Suppressor macrophage treated with lipopolysaccharide for 1 hour (primary cell): ENCODE results near the gene LRRC4C.

ENCODE experiments used
- DNase-seq, 3 donors: peaks; one replicate each; pipeline ENCODE4 v3.0.0-alpha.2; 2020 to 2022

Gene LRRC4C

DNA sequence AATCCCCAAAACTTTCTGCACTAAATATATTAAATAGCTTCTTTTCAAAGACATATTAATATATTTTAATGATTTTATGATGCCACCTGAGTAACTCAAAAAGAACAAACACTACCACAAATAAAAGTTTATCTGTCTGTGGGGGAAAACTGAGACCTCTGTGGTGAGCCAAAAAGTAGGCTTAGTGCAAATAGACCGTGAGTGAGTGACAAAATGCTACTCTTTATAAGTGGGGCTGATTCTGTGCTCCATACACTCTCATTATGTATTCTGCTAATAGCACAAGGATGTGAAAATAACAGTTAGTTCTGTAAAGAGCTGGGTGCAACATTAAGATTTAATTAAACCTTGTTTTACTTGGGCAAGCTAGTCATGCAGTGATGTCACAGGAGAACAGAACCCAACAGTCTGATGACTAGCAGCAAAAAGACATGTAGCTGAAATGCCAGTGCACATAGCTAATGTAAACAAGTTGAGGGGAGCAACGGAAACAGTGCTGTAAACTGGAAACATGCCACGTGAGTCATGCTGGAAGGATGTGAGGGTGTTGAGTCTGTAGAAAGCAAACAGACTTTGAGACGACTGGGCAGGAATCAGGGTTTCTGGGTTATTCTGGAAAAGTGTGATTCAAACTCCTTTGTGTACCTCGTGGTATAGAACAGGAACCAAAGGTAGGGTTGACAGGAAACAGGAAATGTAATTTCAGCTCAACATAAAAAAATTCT lies 1130.4 kb downstream of the LRRC4C start:
- no peak for DNase-seq

DNA sequence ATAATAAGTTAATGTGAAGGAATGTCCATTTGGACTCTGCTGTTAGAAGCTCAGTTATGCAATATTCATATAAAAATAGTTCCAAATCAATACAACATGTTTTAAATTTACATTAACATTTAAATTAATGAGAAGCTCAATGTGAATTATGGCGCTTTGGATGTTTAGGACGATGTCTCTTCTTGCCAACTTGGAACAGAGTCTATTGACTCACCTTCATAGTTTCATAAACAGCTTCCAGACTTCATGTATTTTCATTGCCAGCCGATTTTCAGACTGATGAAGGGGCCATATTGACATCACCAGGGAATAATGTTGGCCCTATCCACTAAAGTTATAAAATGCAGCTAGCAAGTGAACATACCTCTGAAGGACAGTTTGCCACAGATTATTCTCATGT lies 1136.2 kb downstream of the LRRC4C start:
- no peak for DNase-seq

DNA sequence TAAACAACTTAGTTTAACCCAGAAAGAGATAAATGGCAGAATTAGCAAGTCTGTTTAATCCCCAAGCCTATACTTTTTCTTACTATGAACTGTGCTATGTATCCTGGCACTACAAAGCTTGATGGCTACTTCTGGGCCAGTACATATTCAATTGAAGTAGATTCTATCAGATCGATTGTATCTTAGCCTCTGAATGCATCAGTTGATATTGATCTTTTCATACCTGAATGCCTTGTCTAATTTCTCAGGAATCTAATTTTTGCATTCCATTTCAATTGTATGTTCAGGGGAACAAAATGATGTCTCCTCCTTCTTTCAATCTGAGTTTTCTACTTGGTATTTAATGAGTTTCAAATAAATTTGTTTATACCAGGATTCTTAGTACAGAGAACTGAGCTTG lies 1137.9 kb downstream of the LRRC4C start:
- DNase-seq = no peak

DNA sequence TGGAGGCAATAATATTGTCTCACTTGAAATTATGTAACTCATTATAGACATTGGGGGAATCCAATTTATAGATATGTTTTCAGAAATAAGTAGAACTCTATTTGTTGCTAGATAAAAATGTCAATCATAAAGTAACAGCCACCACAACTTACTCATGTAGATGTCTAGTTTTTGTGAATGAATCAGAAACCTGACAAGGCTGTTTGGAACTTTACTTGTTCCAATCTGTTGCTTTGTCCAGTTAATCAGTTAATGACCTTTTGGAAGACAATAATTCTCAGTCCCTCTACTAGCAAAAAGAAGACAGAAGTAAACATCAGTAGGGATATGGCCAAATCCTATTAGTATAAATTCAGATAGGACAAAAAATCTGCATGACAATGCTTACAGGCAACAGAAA lies 1143.3 kb downstream of the LRRC4C start:
- no peak for DNase-seq

DNA sequence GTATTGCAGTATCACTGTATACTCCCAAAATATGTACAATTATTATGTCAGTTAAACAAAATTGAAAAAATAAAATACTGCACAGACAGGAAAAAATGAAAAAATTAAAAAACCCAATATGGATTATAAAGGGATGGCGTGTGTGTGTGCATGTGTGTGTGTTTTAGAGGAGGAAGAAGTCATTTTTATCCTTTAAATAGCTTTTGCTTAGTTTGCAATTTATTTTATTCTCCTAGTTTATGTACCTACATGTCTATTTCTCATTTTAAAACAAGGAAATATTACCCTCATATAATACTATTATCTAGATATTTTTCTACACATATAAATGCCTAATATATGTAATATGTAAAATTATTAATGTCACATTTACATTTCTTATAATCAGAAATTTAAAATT lies 1144.3 kb downstream of the LRRC4C start:
- DNase-seq = no peak

DNA sequence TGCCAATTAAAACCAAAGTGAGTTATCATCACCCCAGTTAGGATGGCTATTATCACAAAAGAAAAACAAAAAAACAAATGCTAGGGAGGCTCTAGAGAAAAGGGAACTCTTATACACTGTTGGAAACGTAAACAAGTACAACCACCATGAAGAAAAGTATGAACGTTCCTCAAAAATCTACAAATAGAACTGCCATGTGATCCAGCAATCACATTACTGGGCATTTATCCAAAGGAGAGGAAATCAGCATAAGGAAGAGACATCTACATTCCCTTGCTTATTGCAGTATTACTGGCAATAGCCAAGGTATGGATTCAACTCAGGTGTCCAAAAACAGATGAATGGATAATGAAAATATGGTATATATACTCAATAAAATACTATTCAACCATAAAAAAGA lies 1145.1 kb downstream of the LRRC4C start:
- no peak for DNase-seq

DNA sequence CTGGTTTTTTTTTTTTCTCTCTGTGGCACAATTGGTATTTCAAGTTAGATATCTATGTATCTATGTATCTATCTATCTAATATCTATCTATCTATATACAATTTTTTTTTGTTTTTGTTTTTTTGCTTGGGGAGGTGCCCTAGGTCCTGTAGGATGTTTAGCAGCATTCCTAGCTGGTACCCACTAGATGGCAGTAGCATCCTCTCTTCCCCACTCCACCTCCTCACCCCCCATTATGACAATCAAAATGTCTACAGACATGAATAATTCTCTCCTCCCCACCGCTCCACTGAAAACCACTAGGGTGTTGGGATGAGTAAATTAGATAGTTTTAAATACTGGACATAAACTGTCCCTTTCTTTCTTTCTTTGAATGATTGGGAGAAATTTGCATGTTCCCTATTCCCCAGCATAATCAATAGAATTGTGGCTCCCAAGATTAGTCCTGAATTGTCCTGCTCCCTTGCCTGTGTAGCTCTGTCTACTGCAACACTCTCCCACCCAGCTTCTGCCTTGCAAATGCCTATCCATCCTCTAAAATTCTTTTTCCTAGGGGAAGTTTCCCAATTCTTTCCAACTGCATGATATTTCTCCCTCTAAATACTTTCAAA lies 1152.4 kb downstream of the LRRC4C start:
- peak in 2 of 3 donors; percentile 37 for DNase-seq

DNA sequence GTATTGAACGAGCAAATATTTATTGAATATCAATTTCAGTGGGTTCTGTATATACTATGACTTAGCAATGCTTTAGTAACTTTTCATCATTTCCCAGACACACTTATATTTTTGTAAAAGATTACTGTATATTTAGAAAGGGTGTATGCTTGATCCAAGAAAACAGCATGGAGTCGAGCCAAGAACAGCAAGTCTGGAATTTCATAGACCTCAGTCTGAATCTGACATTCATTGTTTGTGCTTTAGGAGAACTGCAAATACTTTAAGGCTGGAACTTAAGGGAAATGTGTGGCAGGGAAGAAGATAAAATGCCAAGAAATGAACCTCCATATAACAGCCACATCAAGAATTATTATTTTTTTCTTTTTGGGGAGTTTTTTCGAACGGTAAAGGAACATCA lies 1156.8 kb downstream of the LRRC4C start:
- DNase-seq = no peak

DNA sequence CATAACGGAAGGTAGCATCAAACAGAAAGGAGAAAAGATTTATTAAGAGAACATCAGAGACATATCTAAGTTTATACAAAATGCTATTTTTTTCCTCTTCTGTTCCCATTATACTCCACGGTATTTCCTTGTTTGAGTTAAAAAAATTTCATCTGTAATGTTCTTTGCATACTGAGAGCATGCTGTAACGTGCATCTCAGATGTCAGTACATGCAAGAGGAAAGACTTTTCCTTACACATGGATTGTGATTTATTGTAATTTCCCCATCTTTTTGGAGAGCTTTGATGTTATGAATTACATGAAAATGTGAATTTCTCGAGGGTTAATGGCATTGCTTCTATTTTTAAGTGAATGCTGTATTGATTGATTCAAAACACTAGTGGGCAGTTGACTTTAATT lies 1164.0 kb downstream of the LRRC4C start:
- DNase-seq = no peak

DNA sequence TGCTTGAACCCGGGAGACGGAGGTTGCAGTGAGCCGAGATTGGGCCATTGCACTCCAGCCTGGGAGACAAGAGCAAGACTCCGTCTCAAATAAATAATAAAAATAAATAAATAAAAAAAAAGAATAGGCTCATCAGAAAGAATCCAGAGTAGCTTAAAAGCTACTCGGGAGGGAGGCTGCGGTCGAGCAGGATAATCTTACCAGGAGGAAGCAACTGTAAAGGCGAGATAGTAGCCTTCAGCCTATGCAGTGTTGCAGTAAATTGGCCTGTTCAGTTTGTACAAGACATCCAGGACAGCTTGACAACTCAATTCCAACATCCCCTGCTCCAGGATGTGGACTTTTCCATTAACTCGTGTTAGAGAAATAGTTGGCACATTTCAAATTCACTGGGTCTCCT lies 1164.7 kb downstream of the LRRC4C start:
- DNase-seq = no peak

DNA sequence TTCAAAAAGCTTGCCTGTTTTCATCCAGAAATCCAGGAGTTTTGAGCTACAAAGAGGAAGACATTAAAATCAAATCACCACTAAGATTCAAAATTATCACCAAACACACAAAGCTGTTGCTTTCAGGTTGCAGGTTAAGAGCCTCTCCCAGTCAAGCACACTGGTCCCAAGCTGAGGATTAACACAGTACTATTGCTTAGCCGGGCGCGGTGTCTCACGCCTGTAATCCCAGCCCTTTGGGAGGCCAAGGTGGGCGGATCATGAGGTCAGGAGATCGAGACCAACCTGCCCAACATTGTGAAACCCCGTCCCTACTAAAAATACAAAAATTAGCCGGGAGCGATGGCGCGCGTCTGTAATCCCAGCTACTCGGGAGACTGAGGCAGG lies 1165.1 kb downstream of the LRRC4C start:
- no peak for DNase-seq

DNA sequence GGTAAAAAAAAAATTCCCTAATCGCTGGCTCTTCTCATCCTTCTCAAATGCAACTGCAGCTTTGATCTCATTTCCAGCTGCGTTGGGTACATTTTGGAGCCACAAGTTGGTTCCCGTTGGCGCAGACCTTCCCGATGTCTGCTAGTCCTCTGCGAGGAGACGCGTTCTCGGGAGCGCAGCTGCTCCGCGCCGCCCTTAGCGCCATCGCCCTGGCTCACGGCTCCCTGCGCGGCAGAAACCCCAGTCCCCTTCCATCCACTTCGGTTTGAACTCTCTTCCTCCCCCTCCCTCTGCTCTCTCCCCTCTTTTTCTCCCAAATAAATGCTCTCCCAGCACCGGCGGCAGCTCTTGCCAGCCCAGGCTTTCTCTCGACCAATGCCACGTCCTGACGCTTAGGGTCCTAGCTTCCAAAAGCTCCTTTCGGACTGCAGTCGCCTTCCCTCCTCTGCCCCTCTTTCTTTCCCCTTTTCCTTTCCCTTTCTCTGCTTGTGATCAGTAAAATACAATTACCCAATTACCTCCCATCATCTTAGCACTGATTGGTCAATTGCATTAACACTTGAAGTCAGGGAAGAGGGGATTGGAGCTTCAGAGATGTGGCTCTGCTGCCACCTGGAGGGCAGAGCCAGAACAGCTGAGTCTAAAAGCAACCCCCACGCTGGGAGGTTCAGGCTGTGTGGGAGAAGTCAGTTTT lies 1165.7 kb downstream of the LRRC4C start:
- DNase-seq = peak; percentile 75 to 79 (median 76)

DNA sequence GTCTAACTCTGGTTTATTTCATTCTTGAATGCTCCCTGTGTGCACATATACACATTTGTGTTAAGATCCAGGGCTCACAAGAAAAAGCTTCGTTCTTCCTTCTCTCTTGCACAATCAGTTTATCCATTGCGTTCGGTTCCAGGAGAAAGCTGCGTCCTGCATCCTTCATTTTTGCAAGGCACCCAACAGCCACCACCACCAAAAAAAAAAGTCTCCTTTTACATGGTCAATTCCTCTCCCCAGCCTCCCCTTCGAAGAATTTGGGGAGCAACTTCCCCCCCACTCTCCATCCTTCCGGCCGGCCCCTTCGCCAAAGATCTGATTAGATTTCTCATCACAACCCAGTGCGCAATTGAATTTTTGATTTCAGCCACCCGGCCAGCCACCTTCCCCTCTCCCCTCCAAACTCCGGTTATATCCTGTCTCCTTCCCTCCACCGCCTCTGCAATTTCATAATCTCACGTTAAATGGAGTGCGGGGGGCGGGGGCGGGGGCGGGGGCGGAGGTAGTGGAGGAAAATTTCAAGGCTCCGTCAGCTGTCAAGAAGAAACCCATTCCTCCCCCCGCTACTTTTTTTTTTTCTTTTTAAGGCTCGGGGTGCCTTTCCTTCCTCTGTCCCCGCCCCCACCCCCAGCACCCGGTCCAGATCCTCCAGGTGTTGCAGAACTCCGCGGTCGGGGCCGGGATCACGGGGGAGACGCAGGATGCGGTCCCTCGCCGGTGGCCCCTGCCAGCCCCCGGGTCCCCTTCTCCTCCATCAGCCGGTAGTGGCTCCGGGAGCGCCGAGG lies 1166.5 kb downstream of the LRRC4C start:
- no peak for DNase-seq

DNA sequence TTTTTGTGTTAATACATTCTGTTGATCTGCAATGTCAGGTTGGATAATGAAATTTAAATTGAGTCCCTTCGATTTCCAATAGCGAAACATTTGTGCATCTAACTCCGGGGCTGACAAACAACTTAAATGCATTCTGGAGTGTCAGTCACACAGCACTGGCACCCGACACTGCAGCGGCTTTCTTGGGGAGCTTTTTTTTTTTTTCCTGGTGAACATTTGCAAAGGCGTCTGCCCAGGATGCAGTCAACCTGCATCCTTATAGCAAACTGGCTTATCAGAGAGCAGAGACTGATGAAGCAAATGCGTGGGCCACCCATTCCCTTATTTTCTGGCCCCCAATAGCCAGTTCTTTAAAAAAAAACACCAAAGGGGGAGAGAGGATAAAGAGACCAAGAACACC lies 1167.7 kb downstream of the LRRC4C start:
- peak in 1 of 3 donors; percentile 2 for DNase-seq

DNA sequence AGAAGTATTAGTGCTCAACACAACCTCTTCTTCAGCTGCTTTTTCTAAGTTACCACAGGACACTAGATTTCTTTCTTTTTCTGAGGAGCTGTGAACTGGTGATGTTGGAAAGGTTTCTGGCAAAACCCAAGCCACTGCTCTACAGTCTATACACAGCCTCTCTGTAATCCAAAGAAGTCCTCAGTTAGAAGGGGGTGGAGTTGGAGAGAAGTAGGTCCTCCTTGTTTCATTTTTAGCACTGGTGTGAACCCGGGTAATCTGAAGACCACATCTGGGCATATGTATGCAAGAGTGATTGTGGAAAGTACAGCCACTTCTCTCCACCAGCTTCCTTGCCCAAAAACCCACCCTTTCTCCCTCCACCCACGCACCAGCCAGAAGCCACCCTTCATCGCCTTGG lies 1168.1 kb downstream of the LRRC4C start:
- DNase-seq = peak in 1 of 3 donors; percentile 14

DNA sequence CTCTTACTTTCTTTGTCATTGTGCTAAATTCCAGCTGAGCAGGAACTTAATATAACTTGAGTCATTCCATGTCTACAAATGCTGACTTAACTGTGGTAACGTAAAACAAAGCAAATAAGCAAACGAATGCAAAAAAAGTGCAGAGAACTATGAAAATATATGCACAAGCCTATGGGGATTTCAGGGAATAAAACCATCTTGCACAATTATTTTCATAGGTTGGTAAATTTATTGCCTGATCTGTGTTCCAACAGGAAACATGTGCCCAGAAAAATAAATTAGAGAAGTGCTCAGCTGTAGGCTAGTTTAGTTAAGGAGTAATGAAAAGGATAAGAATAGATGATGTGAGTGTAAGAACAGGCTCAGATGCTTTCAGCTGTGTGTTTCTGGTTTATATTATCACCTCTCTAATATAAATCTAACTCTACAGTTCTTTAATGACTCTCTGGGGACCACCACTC lies 1169.3 kb downstream of the LRRC4C start:
- peak in 1 of 3 donors; percentile 3 for DNase-seq

DNA sequence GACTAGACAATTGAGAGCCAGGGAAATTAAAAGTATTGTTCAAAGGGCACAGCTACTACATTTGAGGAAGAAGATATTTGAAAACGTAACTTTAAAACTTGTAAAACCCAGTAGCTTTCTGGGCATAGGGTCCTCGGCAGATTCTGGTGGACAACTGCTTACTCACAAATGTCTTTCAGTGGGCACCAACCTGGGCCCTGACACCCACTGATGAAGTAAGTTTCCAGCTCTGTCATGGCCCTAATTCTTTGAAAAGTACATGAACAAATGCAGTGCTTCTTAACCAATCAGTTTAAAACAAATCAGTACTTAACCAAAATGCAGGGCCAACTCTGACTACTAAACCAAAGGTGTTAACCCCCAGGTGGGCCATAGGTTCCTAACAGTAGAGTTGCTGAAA lies 1170.1 kb downstream of the LRRC4C start:
- DNase-seq = no peak

DNA sequence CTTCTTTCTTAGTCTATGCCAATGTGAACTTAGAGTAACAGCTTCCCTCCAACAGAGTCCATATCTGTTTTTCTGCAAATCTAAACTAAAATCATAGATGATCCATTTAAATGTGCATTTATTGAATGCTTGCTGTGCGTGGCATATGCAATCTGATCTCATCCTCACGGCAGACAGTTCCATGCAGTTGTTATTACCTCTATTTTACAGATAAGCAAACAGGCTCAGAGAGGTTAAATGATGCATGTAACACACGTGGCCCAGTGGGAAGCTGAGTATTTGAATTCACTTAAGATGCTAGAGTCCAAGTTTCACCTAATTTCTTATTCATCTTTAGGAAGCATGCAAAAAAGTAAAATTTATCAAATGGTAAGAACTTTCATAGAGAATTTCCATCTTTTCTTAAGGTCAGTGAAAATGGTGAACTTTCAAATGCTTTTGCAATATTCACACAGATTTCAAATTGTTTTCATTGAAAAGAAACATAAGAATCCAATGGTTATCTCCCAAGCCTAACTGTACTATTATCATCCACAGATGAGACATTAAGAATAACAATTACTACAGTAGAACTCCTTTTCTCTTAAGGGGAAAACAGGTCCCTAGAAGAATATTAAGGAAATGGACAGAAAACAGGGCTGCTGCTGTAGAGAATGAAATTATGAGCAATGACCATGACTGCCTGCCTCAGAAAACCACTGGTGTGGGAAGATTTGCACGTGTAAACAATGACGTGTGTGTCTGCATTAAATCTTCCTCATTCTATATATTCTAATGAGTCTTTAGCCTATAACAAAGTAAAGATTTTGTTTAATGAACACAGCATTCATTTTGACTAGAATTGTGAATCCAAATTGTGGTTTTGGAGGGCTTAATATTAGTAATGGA lies 1171.3 kb downstream of the LRRC4C start:
- no peak for DNase-seq

DNA sequence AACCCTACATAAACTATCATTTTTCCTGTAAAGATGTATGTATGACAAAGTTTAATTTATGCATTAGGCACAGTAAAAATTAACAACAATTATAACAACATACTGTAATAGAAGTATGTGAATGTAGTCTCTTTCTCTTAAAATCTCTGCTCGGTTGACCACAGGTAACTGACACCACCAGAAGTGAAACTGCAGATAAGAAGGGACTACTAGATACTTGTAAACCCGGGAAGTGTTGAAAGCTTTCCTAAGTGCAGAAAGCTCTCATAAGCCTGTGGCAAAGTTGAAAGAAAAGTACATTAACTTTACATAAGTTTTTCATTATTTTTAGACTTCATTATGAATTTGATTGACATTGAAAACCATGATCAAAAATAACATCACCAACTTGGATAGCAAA lies 1173.3 kb downstream of the LRRC4C start:
- no peak for DNase-seq

DNA sequence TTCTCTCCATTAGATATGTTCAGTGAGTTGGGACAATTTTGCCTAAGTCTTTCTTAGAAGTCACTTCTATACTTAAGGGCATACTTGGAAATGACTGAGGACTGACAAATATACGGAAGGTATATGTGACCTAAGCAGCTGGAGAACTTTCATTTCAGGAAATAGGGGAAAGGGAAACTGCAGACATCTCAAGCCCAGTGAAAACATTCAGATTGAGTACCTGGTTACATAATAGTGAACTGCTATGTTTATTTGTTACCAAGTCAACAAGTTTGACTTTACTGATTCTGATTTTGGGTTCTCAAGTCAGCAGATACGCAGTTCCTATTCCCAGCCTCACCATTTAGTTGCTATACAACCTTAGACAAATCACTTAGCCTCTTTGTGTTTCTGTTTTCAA lies 1173.9 kb downstream of the LRRC4C start:
- no peak for DNase-seq

DNA sequence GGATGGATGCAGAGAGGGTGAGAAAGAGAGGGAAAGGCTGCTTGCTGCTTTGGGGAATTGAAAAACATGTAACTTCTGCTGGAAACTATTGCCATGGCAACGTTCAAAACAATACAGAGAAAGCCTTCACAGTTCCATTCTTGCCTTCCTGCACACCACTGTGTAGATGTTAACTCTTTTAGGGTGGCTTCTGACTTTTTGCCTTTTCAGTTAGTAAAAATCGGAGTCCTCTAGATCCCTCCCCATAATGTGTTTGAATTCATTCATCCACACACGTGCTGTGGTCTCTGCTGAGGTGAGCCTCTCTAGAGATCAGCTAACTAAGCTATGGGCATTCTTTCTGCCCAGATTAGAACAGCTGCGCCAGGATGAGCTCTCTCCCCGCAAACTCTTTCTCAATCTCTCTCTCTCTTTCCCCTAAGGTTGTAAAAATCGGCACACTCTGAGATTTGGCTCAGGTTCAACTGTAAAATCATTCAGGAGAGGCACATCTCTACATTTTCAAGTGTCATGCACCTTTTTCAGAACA lies 1178.3 kb downstream of the LRRC4C start:
- DNase-seq = no peak
